Activated CD8-positive, alpha-beta T cell treated with anti-CD3 and anti-CD28 coated beads for 36 hours (primary cell): ENCODE results near the gene HMGN2. TPM values are rescaled to one million over a fixed set of nuclear protein-coding genes. Genes with fewer than 3 reads are reported as not detected.
A peak's percentile ranks its signal among the peaks of the same experiment; 100 is the strongest.

Experiments
- ATAC-seq: fragments of 200-7000 bp; cut with Tn5 transposase; one replicate; pipeline ENCODE4 v1.10.0; 2021; ENCODE audit warnings: mild to moderate bottlenecking, moderate library complexity
- CTCF ChIA-PET: fragments of 350-600 bp; sonication (Branson Sonifier 250); formaldehyde crosslinking; loops from one replicate; lab custom pipeline; 2021; ENCODE audit warnings: antibody characterized with exemption; lab: Charles Lee
- POLR2A ChIA-PET: fragments of 350-600 bp; sonication (Branson Sonifier 250); formaldehyde crosslinking; loops from one replicate; lab custom pipeline; 2021; ENCODE audit warnings: antibody characterized with exemption; lab: Charles Lee
- DNase-seq: peaks from one replicate; pipeline ENCODE4 v3.0.0-alpha.2; 2020
- H3K27ac Mint-ChIP-seq: one replicate; pipeline ENCODE4 v1.8.0; 2021; ENCODE audit warnings: mild to moderate bottlenecking, mixed read lengths
- H3K27me3 Mint-ChIP-seq: one replicate; pipeline ENCODE4 v1.8.0; 2021; ENCODE audit warnings: mixed read lengths
- H3K36me3 Mint-ChIP-seq: one replicate; pipeline ENCODE4 v1.8.0; 2021; ENCODE audit warnings: low read depth, mixed read lengths
- H3K4me1 Mint-ChIP-seq: one replicate; pipeline ENCODE4 v1.8.0; 2021; ENCODE audit warnings: low read depth, mixed read lengths
- H3K4me3 Mint-ChIP-seq: one replicate; pipeline ENCODE4 v1.8.0; 2021; ENCODE audit warnings: mild to moderate bottlenecking, moderate library complexity, mixed read lengths
- H3K9me3 Mint-ChIP-seq: one replicate; pipeline ENCODE4 v1.8.0; 2021; ENCODE audit warnings: mixed read lengths
- intact Hi-C: fragments of 100-400 bp; cut with micrococcal nuclease; formaldehyde crosslinking; loops from one replicate; pipeline ENCODE4 v1.10.0; 2022
- total RNA-seq, 2 experiments: library from RNA; stranded (reverse); gene quantifications; one replicate each; pipeline ENCODE4 v1.2.3, GENCODE V29; 2021
- TF ChIP-seq, protein P1 (sequence below): fragments of 200-600 bp; IDR thresholded peaks from one replicate; pipeline ENCODE4 v1.8.0; 2022; ENCODE audit warnings: antibody characterized with exemption, mild to moderate bottlenecking

The HMGN2 gene
- total RNA-seq, 2 experiments from 2014 or later, result 837 to 872 TPM

GRCh38 chr1:26469558-26469957 lies 2.7 kb upstream of the HMGN2 start:
- H3K4me3 Mint-ChIP-seq, result no peak overlapping the region
- ChIA-PET POLR2A (interaction anchor here (1.0 kb wide), 1 partner anchor 31 kb away, joined by 3 read pairs; no protein-coding TSS in a partner anchor), CTCF (interaction anchor here (0.9 to 3.3 kb wide), 10 partner anchors 9 to 317 kb away, joined by 3 to 26 read pairs (median 4); partner anchors contain the start of gene DHDDS)
- intact Hi-C loops, result no loop called here
- no peaks in the 10 kb centered on the region for H3K27me3 Mint-ChIP-seq
- H3K36me3 Mint-ChIP-seq, result peaks cover 39% of the 10 kb centered on the region
- no peak for ATAC-seq
- no peak overlapping the region for H3K27ac Mint-ChIP-seq
- peaks cover 32% of the 10 kb centered on the region for H3K4me1 Mint-ChIP-seq
- DNase-seq, result no peak
- no peaks in the 10 kb centered on the region for H3K9me3 Mint-ChIP-seq
- TF ChIP-seq, protein P1, sequence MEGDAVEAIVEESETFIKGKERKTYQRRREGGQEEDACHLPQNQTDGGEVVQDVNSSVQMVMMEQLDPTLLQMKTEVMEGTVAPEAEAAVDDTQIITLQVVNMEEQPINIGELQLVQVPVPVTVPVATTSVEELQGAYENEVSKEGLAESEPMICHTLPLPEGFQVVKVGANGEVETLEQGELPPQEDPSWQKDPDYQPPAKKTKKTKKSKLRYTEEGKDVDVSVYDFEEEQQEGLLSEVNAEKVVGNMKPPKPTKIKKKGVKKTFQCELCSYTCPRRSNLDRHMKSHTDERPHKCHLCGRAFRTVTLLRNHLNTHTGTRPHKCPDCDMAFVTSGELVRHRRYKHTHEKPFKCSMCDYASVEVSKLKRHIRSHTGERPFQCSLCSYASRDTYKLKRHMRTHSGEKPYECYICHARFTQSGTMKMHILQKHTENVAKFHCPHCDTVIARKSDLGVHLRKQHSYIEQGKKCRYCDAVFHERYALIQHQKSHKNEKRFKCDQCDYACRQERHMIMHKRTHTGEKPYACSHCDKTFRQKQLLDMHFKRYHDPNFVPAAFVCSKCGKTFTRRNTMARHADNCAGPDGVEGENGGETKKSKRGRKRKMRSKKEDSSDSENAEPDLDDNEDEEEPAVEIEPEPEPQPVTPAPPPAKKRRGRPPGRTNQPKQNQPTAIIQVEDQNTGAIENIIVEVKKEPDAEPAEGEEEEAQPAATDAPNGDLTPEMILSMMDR, result no peak

DNA sequence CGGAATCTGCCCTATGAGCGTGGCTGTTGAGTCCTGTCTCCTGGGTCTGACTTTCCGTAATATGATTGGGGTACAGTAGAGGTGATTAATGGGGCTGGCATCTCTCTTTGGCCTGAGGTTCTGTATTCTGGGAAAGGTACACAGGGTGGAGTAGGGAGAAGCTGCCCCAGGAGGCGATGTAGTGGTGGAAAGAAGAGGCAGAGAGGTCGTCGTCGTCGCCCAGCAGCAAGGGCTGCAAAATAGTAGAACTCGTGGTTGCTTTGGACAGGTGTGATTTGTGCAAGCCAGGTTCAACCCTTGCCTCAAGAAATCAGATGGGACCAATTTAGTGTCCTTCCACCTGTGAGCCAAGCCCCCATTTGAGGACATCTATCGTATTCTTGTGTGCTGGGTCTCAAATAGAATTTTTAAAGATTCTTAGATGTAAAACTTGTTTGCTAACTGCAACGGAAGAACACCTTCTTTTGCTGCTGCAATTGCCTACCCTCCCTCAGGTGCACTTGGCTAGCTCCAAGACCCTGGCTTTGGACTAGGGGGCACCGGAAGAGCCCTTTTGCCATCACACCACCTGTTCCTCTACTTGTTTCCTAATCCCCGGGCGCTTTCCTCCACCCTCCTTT lies 1.3 kb upstream of the HMGN2 start:
- Mint-ChIP-seq H3K27ac (peak overlapping the region; percentile 40), H3K9me3 (no peaks in the 10 kb centered on the region)

DNA sequence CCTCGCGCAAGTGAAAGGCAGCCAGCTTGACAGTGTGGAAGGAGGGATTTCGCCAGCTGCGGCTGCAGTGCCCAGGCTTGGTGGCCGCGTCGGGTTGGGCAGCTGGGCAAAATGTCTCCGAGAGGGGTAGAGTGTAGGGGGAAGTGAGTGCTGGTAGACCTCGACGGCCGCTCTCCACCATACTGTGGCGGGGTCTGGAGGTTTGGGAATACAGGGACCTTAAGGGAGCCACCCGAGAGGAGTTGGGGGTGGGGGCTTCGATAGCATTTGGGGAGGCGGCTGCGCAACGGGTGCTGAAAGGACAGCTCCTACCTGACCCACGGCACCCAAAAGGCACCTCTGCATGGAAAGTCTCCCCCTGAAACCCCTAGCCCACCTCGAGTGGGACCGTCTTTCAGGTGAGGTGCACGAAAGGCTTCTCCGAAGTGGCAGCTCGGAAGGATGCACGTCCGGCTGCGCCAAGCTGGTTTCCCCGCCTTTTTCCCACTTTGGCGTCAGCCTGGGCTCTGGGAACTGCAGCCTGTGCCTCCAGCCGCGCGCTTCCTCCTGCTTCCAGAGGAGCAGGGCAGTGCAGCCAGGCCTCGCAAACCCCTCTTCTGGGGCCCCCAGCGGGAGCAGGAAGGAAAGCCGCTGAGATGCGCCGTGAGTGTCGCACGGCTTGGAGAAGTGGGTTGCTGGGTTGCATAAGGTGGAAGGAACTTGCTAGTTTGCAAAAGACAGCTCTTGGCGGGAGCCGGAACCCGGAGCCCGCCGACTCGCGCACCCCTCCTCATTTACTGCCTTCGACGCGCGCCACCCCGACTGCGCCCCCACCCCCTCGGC lies 531 bp upstream of the HMGN2 start:
- TF ChIP-seq, protein P1, result no peak
- Mint-ChIP-seq H3K9me3 (no peaks in the 10 kb centered on the region), H3K27me3 (no peaks in the 10 kb centered on the region), H3K4me3 (peak overlapping the region; percentile 83), H3K36me3 (peaks cover 43% of the 10 kb centered on the region), H3K27ac (peak overlapping the region; percentile 94), H3K4me1 (peaks cover 46% of the 10 kb centered on the region)
- ATAC-seq, result peak; percentile 24
- peak; percentile 58 for DNase-seq
- ChIA-PET POLR2A (interaction anchor here (0.6 to 2.9 kb wide), 16 partner anchors 9 to 187 kb away, joined by 3 to 24 read pairs (median 4); partner anchors contain the start of gene DHDDS), CTCF (interaction anchor here (1.4 to 3.3 kb wide), 7 partner anchors 12 to 238 kb away, joined by 4 to 26 read pairs (median 6); partner anchors contain the start of gene CEP85)
- intact Hi-C loops, result no loop called here

More for the DNA sequence above, 1.3 kb upstream of the HMGN2 start:
- TF ChIP-seq, protein P1, result no peak
- intact Hi-C loops, result no loop called here
- ChIA-PET CTCF (interaction anchor here (1.0 to 3.3 kb wide), 15 partner anchors 11 to 237 kb away, joined by 3 to 26 read pairs (median 5); partner anchors contain the start of genes CEP85 and DHDDS), POLR2A (interaction anchor here (0.7 to 2.9 kb wide), 10 partner anchors 10 to 156 kb away, joined by 3 to 24 read pairs (median 4); partner anchors contain the start of gene DHDDS)
- no peak for DNase-seq
- H3K4me3 Mint-ChIP-seq, result peak overlapping the region; percentile 83
- H3K27me3 Mint-ChIP-seq, result no peaks in the 10 kb centered on the region
- H3K4me1 Mint-ChIP-seq, result peaks cover 40% of the 10 kb centered on the region
- peaks cover 37% of the 10 kb centered on the region for H3K36me3 Mint-ChIP-seq
- ATAC-seq, result no peak

DNA sequence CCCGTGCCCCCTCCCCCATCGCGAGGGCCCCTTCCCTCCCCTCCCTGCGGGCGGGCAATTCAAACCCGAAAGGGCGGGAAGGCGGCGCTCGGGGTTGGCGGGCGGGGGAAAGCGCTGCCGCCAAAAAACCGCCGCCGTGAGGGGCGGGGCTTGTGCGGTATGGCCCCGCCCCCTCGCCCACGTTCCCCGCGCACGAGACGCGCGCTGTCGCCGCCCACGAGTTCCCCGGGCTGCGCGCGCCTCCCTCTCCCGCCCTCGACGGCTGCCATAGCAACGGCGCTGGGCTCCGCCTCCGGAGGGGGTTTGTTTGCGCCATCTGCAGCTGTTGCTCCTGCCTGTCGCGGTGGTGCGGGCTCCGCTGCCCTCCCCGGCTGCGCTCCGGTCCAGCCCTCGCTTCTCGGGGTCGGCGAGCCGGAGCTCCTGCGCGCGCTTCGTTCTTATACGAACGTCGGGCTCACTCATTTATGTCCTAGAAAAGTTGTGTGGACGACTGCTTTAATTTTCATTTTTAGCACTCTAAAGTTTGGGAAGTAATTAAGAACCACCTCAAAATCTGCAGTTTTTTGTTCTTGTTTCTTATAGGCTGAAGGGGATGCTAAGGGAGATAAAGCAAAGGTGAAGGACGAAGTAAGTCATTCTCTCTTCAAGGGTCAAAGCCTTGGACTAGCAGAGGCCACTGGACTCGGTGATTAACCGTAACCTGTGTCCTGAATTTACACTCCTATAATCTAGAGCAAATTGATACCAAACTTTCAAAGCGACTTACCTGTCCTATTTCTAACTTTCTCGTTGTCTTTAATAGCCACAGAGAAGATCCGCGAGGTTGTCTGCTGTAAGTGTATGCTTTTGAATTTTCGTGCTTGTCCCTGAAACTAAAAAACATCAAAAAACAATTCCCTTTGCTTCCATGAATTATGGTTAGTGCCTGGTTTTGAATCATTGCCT lies 933 bp downstream of the HMGN2 start:
- peaks cover 49% of the 10 kb centered on the region for H3K4me1 Mint-ChIP-seq

More for the DNA sequence above, 933 bp downstream of the HMGN2 start:
- ChIA-PET CTCF (interaction anchor here (1.3 kb wide), 1 partner anchor 27 kb away, joined by 3 read pairs; no protein-coding TSS in a partner anchor), POLR2A (interaction anchor here (1.5 to 2.9 kb wide), 4 partner anchors 9 to 41 kb away, joined by 4 to 24 read pairs (median 7); partner anchors contain the start of gene DHDDS)
- ATAC-seq, result peak; percentile 71
- TF ChIP-seq, protein P1, result no peak
- H3K36me3 Mint-ChIP-seq, result peaks cover 47% of the 10 kb centered on the region
- H3K4me3 Mint-ChIP-seq, result peak overlapping the region; percentile 89
- peak overlapping the region; percentile 40 for H3K27ac Mint-ChIP-seq
- no peaks in the 10 kb centered on the region for H3K9me3 Mint-ChIP-seq
- intact Hi-C loops, result no loop called here
- H3K27me3 Mint-ChIP-seq, result no peaks in the 10 kb centered on the region
- DNase-seq, result peak; percentile 94
